Erythroblast (primary cell): ENCODE data around the gene GRIP1.

Source experiments
- GATA1 ChIP-seq: IDR thresholded peaks from 2 replicates; pipeline ENCODE4 v1.6.1; 2011; ENCODE audit warnings: low read depth, mild to moderate bottlenecking, control low read depth, low read length, moderate library complexity
- POLR2A ChIP-seq: IDR thresholded peaks from 2 replicates; pipeline ENCODE4 v1.6.1; 2011; ENCODE audit warnings: mild to moderate bottlenecking, low read length

DNA sequence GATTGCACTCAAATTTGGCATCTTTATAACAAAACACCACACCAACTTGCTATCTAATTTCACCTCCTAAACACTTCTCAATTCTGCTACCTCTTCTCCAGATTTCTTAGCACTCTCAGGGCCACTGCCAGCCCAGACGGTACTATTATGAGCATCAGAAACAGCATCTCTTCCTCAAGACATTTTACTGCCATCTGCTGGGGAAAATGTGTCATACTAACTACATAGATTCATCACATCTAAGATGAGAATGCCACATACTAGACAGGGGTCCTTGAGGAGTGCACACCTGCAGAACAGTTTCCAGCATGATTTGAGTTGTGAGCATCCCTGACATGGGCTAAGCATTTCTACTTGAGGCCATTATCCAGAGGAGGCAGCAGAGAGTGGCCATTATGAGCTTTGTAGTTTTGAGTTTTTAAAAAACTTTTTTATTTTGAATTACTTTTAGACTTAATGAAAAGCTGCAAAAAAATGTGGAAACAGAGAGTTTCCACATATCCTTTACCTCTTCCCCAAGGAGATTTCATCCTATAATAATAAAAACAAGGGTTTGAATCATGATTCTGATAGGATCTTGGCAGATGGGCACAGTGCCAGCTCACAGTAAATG, 15.1 kb upstream of the GRIP1 start:
- TF ChIP-seq POLR2A (no peak), GATA1 (no peak)
